ENCODE data around the gene MLKL. TPM values are rescaled to one million over a fixed set of nuclear protein-coding genes. Genes with fewer than 3 reads are reported as not detected.
"Not testable (repeated sequence)": the region's sequence is repeated elsewhere in the genome, so short reads cannot be mapped to it uniquely, and the experiment has no call there.

Gene MLKL
- total RNA-seq, 3 donors from 2014 or later: 10.5 to 23.4 (median 18.0) TPM

GRCh38 chr16:74724820-74725549, 24.3 kb upstream of the MLKL start:
- Histone ChIP-seq H3K36me3 (ENCODE audit: low read depth) (no peaks in the 10 kb centered on the region), H3K4me3 (no peak overlapping the region), H3K4me1 (ENCODE audit: low read depth) (peaks cover 11% of the 10 kb centered on the region), H3K9me3 (peaks cover 6% of the 10 kb centered on the region)
- intact Hi-C loops (cut with DNase I, micrococcal nuclease): no loop called here
- TF ChIP-seq, protein P1, sequence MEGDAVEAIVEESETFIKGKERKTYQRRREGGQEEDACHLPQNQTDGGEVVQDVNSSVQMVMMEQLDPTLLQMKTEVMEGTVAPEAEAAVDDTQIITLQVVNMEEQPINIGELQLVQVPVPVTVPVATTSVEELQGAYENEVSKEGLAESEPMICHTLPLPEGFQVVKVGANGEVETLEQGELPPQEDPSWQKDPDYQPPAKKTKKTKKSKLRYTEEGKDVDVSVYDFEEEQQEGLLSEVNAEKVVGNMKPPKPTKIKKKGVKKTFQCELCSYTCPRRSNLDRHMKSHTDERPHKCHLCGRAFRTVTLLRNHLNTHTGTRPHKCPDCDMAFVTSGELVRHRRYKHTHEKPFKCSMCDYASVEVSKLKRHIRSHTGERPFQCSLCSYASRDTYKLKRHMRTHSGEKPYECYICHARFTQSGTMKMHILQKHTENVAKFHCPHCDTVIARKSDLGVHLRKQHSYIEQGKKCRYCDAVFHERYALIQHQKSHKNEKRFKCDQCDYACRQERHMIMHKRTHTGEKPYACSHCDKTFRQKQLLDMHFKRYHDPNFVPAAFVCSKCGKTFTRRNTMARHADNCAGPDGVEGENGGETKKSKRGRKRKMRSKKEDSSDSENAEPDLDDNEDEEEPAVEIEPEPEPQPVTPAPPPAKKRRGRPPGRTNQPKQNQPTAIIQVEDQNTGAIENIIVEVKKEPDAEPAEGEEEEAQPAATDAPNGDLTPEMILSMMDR (IDR thresholded peaks at IDR 0.05): no peak
- DNase-seq: no peak
- no peak for ATAC-seq

- no peaks in the 10 kb centered on the region for H3K36me3 ChIP-seq (ENCODE audit: low read depth)
- TF ChIP-seq, protein P1 (IDR thresholded peaks at IDR 0.05): no peak
- DNase-seq (no peak), ATAC-seq (no peak)
- peaks cover 6% of the 10 kb centered on the region for H3K9me3 ChIP-seq
- no peaks in the 10 kb centered on the region for H3K4me1 ChIP-seq (ENCODE audit: low read depth)
- H3K4me3 ChIP-seq: no peak overlapping the region
- intact Hi-C loops (cut with DNase I, micrococcal nuclease): no loop called here
These were observed 22.6 kb upstream of the MLKL start for GRCh38 chr16:74723256-74723655.

GRCh38 chr16:74722156-74722555, 21.5 kb upstream of the MLKL start:
- H3K9me3 ChIP-seq; DNase-seq; intact Hi-C loops (cut with DNase I, micrococcal nuclease); ATAC-seq; H3K4me3 ChIP-seq; H3K36me3 ChIP-seq (ENCODE audit: low read depth); H3K4me1 ChIP-seq (ENCODE audit: low read depth): not testable (repeated sequence)

DNA sequence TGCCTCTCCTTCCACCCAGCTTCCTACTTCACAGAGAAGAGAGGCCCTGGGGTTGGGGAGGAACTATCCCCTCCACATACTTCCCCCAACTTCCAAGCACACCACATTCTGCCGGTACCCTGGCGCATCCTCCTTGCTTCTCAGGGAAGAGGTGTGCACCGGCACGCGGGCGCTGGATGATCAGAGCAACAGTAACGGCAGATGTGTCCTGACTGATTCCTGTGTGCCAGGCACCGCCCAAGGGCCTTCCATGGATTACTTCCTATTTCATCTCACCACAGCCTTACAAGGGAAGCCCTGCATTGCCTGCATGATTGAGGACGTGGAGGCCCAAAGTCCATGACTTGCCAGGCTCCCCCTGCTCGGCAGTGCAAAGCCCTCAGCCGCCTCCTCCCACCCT, 21.1 kb upstream of the MLKL start:
- no peaks in the 10 kb centered on the region for H3K4me1 ChIP-seq (ENCODE audit: low read depth)
- DNase-seq (no peak), ATAC-seq (no peak)
- intact Hi-C loops (cut with DNase I, micrococcal nuclease): no loop called here
- TF ChIP-seq, protein P1 (IDR thresholded peaks at IDR 0.05): no peak
- H3K4me3 ChIP-seq: no peak overlapping the region
- H3K9me3 ChIP-seq: peaks cover 2% of the 10 kb centered on the region
- H3K36me3 ChIP-seq (ENCODE audit: low read depth): no peaks in the 10 kb centered on the region

- DNase-seq (no peak), ATAC-seq (peak; percentile 58)
- intact Hi-C loops (cut with DNase I, micrococcal nuclease): no loop called here
- Histone ChIP-seq H3K36me3 (ENCODE audit: low read depth) (no peaks in the 10 kb centered on the region), H3K9me3 (no peaks in the 10 kb centered on the region), H3K4me3 (no peak overlapping the region), H3K4me1 (ENCODE audit: low read depth) (no peaks in the 10 kb centered on the region)
- TF ChIP-seq, protein P1 (IDR thresholded peaks at IDR 0.05): no peak
These were observed 19.9 kb upstream of the MLKL start for GRCh38 chr16:74720579-74720978.

DNA sequence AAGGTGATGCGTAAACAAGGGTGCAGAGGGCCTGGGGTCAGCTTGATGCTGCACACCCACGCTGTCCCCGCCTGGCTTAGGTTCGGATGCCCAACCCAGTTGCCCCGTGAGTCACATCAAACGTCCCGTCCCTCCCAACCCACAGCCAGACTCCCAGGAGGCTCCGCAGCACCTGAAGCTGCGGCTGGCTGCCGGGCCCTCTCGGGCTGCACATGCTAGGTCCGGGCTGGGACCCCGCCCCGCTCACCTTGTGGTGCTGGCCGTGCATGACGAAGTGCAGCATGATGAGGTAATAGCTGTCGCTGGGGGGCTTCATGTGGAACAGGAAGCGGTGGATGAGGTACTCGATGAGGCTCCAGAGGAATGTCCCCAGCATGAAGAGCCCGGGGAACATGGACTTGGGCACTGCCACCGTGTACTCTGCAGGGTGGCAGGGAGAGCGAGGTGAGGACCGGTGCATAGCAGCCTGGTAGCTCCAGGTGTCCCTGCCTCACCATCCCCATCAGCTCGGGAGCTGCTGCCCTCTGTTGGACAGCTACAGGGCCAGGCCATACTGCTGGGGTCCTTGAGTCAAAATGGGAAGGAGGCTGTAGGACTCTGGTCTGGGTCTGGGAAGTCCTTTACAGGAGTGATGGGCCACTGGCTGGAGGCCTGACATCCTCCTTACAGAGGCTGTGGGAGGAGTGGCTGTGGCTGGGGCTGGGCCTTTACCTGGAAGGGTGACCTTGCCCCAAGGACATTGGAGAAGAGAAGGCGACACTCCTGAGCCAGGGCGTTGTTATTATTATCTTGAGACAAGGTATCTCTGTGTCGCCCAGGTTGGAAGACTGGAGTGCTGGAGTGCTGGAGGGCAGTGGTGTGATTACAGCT, 18.3 kb upstream of the MLKL start:
- Histone ChIP-seq H3K36me3 (ENCODE audit: low read depth) (no peaks in the 10 kb centered on the region), H3K4me1 (ENCODE audit: low read depth) (no peaks in the 10 kb centered on the region), H3K9me3 (no peaks in the 10 kb centered on the region), H3K4me3 (no peak overlapping the region)
- TF ChIP-seq, protein P1 (IDR thresholded peaks at IDR 0.05): no peak
- DNase-seq (no peak), ATAC-seq (no peak)
- intact Hi-C loops (cut with DNase I, micrococcal nuclease): loop anchor here (5.0 to 10.0 kb wide), 2 partner anchors 143 to 146 kb away; no protein-coding TSS in a partner anchor
